ENCODE measurements around the gene UBALD1.

UBALD1 gene

DNA sequence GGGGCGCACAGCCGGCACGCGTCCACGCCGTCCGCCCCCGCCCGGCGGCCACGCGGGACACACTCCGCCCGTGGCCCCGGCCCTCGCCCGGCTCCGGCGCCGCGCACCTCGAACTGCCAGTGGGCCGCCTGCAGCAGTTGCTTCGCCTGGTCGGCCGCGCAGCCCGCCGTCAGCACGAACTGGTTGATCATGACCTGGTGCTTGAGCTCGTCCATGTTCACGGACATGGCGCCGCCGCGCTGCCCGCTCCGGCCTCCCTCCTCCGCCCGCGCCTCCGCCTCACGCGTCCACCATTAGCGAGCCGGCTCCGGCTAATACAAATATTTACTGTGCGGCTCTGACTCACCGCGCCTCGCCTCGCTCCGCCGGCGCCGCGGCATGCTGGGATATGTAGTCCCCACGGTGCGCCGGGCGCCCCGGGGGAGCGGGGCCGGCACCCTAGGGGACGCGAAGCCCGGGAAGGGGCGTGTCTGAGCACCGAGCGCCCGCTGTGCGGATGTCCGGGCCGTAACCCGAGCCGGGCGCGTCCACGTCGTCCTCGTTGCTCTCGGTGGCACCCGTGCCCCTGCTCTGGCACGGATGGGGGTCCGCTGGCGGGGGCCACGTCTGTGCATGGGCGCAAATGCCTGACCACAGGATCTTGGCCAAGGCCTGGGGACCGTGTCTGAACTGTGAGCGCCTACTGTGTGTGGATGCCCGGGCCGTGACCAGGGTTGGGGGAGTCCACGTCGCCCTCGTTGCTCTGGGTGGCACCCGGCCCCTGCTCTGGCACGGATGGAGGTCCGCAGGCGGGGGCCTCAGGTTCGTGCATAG, at the start of gene UBALD1:
UBALD1 (minus strand) TSS at position 318 of the 813 bp plus-strand sequence; CDS start at position 227, 91 bp downstream.
- peak; percentile 59 to 62 for DNase-seq (ENCODE audit: low read depth in 2 of 2)

DNA sequence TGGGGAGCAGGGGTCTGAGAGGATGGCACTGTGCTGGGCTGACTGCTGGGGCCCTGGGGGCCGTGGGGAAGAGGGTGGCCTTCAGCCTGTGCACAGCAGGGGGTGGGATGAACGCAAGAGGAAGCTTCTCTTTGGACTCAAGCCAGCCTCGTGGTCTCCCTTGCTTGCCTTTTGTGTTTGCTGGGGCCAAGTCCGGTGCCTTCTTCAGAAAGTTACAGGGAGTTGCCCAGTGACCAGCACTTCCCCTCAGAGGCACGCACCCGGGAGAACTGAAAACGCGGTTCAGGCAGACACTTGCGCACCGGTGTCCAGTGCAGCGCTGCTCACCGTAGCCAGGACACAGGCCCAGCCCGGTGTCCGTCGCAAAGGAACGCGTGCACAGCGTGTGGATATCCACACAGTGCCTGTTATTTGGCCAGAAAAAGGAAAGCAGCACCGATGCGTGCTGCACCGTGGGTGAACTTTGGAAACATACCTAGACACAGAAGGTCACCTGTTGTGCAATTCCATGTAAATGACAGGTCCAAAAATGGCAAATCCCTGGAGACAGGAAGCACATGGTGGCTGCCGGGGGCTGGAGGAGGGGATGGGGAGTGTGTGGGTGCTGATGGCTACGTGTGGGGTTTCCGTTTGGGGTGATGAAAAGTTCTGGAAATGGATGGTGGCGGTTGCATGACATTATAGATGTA, 49.2 kb upstream of the UBALD1 start:
- no peak for DNase-seq (ENCODE audit: low read depth in 2 of 2)

DNA sequence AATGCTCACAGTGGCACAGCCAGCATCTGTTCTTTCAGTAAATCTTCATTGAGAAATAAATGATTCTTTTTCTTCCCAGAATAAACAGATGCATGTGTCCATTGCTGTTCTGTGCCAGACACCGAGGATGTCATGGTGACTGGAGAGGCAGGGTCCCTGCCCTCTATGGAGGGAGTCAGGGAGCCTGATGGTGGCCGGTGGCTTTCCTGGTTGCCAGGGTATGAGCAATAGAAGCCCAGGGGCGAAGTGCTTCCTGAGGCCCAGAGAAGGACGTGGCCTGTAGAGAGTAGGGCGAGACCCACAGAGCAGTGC, 48.7 kb upstream of the UBALD1 start:
- DNase-seq (ENCODE audit: low read depth in 2 of 2) = no peak

DNA sequence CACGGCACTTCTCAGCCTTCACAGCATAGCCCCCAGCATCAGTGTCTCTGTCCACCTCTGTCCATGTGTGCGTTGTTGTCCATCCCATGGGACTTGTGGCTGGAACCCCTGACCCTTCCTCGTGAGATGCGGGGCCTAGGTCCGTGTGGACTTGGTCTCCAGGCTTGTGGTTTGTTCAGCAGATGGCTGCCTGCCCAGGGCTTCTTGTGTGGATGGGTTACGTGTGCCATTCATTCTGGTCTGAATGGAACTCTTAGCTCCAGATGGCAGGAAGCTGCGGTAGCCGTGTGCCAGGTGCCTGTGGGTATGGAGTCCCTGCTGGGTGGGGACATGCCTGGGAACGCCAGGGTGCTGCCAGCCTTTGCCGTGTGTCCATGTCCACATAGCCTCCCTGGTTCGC, 47.0 kb upstream of the UBALD1 start:
- DNase-seq (ENCODE audit: low read depth in 2 of 2) = no peak

DNA sequence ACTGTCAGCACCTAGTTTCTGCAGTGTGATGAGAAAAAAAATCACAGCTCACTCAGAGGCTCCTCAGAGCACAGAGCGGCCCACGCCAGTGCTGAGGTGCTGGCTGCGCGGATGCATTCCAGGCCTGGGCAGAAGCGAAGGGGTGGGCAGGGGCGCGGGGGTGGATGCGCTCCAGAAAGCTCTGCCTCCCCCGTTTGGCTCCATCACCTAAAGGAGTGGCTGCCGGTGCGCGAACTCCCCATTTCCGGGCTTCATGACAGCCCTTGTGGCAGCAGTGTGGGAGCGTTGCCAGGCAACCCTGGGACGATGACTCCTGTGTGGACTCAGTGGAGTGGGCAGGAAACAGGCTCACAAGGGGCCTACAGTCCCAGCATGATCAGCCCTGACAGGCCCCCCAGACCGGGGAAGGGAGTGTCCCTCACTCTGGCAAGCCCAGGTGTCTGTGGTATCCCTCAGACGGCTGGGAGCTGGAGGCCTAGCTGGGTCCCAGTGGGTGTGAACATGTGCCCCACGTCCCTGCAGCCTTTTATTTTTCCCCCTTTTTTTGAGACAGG, 45.8 kb upstream of the UBALD1 start:
- DNase-seq (ENCODE audit: low read depth in 2 of 2) = peak; percentile 71 to 76

DNA sequence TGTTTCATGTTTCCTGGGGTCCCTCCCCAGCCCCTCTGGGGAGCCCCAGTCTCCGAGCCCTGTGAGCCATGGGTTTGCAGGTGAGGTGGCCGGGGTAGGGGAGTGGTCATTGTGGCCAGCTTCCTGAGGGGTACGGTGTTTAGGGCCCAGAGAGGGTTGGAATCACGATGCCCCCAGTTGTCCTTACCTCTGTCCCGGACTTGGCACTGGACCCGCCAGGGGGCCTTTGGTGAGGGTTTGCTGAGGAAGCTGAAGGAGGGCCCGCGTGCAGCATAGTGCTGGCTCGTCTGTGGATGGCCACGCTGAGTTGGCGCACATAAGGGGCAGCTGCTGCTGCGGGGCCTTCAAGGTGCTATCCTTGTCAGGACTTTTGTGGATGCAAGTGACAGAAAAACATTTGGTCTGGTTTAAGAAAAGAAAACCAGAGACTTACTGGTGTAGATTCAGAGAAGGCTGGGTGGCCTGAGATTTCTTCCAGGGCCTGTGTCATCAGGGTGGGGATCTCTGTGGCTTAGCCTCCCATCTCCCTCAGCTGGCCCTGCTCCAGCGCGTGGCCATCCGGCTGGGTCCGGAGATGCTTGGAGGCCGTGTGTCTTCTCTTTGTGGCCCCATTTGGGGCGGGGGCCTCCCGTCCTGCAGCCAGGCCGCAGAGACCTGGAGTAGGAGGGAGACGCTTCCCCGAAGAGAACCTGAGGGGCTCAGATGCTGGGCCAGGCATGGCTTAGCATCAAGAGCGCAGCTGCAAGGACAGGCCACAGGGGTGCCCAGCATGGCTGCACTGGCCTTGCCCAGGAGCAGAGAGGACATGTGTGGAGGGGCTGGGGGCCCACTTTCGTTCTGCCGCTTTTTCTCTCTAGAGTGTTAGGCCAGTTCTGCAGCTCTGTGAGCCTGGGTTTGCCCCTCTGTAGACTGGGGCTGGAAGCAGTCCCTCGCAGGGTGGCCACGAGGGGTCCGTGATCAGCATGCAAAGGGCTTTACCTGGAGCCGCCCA, 45.0 kb upstream of the UBALD1 start:
- no peak for DNase-seq (ENCODE audit: low read depth in 2 of 2)

DNA sequence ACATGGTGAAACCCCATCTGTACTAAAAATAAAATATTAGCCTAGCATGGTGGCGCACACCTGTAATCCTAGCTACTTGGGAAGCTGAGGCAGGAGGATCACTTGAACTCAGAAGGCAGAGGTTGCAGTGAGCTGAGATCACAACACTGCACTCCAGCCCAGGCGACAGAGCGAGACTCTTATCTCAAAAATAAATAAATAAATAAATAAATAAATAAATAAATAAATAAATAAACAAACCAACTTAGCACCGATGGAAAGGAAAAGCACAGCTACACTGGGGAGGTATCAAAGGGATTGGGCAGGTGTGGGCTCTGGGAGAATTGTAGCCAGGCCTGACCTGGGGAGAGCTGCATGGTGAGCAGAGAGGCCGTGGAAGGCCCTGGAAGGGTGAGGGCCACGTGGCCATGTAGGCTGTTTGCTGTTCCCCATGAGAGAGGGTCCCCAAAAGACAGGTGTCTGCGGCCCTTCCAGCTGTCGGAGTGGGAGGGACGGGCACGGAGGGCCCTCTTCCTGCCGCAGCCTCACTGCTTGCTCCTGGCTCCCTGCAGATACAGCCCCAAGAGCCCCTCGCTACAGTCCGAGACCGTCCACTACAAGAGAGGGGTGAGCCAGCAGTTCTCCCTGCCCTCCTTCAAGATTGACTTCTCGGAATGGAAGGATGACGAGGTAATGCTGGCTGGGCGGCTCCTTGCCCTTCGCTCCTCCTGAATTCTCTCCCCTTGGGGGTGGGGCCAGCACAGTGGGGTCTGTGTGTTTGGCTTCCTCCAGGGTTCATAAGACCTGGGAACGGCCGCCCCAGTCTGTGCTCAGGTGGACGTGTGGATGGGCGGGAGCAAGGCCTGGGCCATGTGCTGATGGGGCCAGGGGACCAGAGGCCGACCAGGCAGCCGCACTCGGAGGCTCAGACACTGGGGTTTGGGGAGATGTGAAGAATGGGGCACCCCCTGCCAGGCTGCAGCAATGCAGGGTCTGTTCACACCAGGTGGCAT, 42.3 kb upstream of the UBALD1 start:
- no peak for DNase-seq (ENCODE audit: low read depth in 2 of 2)

DNA sequence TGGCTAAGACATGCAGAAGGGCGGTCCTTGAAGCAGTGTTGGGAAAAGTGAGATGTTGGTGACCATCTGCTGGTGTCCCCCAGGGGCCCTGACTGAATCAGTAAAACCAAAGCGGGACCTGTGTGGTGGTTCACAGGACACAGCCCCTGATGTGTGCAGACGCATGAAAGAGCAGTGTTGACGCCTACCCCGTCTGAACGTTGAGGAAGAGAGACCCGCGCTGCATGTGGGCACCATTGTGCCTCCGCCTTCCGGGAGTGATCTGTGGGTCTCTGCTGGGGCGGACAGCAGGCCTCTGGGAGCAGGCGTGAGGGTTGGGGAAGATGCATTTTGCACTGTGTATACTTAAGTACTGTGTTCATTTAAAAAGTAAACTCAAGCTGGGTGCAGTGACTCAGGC, 41.5 kb upstream of the UBALD1 start:
- no peak for DNase-seq (ENCODE audit: low read depth in 2 of 2)

DNA sequence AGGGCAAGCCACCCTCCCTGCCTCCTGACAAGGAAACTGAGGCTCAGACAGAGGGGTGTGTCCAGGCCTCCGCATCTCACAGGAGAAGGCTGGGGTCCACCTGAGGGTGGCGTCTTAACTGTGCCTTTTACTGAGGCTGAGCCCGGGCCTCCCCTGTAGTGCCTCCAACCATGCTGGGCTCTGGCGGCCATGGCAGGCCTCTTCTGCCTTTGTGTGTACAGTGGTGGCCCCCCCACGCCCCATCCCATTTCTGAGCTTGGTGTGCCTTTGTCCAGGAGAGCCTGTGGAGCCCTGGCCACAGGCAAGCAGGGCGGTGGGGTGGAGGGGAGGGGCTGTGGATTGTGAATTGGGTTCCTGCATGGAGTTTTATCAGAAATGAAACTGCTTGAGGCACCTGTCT, 41.1 kb upstream of the UBALD1 start:
- DNase-seq (ENCODE audit: low read depth in 2 of 2) = no peak

DNA sequence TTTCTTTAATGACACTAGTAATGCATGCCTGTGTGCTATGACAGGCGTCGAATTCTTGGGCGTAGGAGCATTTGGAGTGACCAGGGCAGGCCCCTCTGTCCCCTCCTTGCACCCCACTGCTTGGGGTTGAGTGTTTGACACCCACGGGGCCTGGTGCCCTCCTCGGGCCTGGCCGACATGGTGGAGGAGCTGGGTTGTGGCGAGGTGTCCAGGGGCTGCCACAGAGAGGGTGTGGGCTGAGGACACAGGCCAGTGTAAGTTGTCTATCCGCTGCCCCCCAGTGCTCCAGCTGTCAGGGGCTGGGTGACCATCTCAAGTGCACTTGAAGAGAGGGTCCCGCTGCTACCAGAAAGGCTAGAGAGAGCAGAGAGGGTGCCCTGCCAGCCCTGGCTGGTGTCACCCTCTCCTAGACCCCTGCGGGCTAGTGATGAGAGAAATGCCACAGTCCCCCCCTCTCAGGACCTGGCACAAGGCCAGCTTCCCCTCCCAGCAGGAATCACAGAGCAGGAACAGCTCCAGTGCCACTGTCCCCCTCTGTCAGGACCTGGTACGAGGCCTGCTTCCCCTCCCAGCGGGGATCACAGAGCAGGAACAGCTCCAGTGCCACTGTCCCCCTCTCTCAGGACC, 40.4 kb upstream of the UBALD1 start:
- DNase-seq (ENCODE audit: low read depth in 2 of 2) = no peak

DNA sequence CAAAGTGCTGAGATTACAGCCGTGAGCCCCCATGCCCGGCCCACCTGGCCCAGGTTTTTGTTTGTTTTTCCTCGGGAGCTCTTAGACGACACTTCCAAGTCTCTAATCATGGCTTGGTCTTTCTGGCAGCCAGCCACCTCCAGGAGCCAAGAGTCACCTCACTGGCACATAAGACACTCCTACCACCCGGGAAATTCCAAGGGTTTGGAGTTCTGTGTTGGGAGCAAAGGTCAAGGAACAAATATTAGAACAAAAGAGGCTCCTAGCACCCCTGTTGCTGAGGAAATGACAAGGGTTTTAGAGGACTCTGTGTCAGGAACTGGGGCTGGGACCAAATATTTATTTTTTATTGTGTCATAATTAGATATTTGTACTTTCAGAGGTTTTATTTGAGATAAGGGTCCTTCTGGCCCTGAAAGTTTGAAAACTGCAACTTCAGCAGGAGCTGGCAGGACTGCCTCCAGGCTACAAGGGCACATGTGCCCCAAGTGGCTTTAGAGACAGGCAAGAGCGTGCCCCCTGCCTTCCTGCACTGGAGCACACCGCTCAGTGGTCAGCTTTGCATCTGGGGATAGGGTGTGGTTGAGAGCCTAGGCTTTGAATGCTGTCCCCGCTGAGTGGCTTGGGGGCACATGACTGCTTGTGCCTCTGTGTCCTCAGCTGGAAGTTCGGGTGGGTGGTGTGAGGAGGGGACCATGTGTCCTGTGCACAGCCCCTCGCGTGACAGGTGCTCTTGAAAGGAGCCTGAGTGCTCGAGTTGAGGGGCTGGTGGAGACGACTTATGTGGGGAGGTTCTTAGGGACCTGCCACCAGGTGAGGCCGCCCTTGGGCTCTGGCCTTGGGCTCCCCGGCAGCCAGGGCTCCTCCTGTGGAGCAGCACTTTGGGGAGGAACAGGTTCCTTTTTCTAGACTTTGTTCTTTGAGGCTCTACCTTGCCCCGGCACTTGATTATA, 39.6 kb upstream of the UBALD1 start:
- no peak for DNase-seq (ENCODE audit: low read depth in 2 of 2)

DNA sequence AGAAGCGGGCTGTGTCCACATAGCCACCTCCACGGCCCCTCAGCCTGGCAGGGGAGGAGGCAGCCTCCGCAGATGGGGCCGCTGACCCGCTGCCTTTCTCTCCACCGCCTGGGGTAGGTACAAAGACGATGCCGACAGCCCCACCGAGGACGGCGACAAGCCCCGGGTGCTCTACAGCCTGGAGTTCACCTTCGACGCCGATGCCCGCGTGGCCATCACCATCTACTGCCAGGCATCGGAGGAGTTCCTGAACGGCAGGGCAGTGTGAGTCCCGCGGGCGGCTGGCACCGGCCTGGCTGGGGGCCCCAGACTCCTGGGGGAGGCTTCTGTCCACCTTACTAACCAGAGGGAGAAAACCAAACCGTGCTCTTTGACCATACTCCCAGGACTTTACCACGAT, 37.9 kb upstream of the UBALD1 start:
- DNase-seq (ENCODE audit: low read depth in 2 of 2) = no peak

DNA sequence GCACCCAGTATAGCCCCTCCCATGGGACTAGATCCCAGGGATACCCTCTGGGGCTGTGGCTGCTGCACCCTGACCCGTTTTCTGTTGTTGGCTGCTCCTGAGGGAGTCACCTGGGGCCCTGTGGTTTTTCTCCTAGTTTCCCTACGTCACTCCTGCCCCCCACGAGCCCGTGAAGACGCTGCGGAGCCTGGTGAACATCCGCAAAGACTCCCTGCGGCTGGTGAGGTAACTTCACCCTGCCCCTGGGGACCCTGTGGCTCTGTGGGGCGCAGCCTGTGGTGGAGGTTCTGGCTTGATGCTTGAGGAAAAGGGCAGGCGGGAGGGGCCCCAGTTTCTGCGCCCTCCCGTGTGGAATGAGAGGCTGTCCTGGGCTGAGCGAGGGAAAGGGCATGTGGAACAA, 37.1 kb upstream of the UBALD1 start:
- no peak for DNase-seq (ENCODE audit: low read depth in 2 of 2)

DNA sequence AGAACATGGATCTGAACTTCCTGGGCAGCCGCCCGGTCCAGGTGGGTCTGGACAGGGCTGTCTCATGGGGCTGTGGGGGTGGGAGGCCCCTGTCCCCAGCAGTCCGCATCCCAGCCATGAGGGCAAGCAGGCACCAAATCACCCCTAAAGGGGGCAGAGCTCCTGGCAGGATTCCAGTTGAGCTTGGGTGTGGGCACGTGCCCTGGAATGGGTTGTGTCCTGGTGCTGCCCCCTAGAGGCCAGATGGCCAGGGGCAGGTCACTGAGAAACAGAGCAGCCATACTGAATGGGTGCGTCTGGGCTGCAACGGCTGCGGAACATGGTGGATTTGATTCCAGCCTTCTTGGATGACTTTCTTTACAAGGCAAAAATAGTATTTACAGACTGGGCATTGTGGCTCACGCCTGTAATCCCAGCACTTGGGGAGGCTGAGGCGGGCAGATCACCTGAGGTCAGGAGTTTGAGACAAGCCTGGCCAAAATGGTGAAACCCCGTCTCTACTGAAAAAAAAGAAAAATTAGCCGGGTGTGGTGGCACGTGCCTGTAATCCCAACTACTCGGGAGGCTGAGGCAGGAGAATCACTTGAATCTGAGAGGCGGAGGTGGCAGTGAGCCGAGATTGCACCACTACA, 35.9 kb upstream of the UBALD1 start:
- DNase-seq (ENCODE audit: low read depth in 2 of 2) = peak; percentile 43 to 50

DNA sequence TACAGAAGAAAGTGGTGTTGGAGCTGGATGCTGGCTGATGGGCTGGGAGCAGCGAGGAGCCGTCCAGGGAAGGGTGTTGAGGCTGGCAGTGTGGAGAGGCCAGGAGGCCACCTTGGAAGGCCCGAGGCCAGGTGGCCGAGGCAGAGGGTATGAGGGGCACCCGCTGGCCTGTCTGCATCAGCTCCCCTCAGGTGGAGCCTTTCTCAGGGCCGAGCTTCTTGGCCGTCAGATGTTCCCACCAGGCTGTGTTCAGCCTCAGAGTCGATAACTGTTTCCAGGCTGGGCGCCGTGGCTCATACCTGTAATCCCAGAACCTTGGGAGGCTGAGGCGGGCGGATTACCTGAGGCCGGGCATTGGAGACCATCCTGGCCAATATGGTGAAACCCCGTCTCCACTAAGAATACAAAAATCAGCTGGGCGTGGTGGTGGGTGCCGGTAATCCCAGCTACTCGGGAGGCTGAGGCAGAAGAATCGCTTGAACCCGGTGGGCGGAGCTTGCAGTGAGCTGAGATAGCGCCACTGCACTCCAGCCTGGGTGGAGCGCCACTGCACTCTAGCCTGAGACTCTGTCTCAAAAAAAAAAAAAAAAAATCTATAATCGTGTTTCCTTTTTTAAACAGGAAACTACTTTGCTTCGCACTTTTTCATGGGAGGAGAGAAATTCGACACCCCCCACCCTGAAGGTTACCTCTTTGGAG, 35.2 kb upstream of the UBALD1 start:
- no peak for DNase-seq (ENCODE audit: low read depth in 2 of 2)

DNA sequence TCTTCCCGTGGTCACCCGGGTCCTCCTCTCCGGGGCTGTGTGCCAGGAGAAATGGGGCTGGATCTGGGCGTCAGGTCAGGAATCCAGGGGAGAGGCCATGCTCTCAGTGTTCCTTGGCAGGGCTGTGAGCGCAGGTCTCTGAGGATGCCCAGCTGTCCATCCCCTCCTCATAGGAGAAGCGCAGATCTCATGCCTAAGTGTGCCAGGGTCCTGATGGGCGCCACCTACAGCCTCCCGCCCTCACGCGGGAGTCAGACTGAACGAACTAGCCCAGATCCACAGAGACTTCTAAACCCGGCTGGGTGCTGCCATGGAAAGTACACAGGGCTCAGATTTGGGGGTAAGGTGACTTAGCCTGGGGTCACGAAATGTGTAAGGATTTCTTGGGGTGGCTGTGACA, 34.2 kb upstream of the UBALD1 start:
- DNase-seq (ENCODE audit: low read depth in 2 of 2) = no peak

DNA sequence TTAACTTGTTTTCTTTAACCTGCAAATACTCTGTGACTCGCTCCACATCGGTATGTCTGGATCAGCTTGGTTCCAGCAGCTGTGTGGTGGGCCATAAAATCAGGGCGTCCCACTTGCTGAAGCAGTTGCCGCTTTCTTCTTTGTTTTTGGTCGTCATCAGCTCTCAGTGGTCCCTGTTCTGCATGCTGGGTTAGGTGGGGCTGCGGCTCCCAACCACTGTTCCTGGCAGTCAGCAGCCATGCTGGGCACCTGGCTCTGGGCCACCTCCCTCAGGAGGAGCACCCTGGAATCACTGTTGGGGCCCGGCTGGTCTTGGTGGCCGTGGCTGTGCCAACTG, 32.9 kb upstream of the UBALD1 start:
- DNase-seq (ENCODE audit: low read depth in 2 of 2) = no peak

Data from activated CD8-positive, alpha-beta memory T cell treated with anti-CD3 and anti-CD28 coated beads for 4 hours (primary cell).